GM18498 (cell line): ENCODE measurements around the gene S1PR4.

ENCODE experiments used
- ATAC-seq: cut with Tn5 transposase; IDR thresholded peaks from one replicate; pipeline ENCODE4 v1.9.1; 2021; ENCODE audit warnings: mild to moderate bottlenecking, moderate library complexity; ENCODE audit not compliant: unreplicated experiment

S1PR4 gene, protein sequence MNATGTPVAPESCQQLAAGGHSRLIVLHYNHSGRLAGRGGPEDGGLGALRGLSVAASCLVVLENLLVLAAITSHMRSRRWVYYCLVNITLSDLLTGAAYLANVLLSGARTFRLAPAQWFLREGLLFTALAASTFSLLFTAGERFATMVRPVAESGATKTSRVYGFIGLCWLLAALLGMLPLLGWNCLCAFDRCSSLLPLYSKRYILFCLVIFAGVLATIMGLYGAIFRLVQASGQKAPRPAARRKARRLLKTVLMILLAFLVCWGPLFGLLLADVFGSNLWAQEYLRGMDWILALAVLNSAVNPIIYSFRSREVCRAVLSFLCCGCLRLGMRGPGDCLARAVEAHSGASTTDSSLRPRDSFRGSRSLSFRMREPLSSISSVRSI

DNA sequence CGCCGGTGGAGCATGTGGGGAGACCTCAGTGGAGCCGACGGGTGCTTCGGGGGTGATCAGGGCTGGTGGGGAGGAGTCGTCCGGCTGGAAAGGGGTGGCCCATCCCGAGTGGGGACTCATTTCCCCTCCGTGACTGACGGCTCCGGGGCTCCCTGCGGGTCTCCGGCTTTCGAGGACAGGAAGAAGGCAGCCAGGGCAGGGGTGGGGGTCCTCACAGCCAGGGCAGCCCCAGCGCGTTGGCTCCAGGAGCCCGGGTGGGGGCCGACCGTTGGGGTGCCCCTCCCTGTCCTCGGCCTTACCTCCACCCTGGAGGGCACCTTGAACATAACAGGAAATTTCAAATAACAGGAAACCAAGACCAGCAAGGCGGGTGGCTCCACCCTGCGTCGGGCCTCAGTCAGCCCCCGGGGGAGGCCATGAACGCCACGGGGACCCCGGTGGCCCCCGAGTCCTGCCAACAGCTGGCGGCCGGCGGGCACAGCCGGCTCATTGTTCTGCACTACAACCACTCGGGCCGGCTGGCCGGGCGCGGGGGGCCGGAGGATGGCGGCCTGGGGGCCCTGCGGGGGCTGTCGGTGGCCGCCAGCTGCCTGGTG lies at the start of gene S1PR4:
Gene S1PR4 (plus strand): TSS at position 393 of the 596 bp plus-strand sequence. CDS start 24 bp downstream, at position 417.
- ATAC-seq, result peak; percentile 42

DNA sequence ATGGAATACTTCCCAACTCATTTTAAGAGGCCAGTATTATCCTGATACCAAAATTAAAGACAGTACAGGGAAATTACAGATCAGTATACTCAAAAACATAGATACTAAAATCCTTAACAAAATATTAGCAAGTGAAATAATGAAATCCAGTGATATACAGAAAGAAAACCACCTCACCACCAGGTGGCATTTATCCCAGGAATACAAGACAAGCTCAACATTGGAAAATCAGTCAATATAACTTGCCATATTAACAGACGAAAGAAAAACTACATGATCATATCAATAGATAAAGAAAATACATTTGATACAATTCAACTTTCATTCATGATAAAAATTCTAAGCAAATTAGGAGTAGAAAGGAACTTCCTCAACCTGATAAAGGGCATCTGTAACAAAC lies 49.5 kb upstream of the S1PR4 start:
- no peak for ATAC-seq

DNA sequence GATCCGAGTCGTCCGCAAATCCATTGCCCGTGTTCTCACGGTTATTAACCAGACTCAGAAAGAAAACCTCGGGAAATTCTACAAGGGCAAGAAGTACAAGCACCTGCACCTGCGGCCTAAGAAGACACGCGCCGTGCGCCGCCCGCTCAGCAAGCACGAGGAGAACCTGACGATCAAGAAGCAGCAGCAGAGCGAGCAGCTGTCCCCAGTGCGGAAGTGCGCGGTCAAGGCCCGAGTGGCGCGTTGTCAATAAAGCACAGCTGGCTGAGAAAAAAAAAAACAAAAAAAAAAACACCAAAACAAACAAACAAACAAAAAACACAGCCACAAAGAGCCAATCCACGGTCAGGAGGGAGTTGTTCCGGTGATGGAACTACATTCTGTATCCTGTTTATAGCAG lies 47.4 kb upstream of the S1PR4 start:
- no peak for ATAC-seq

DNA sequence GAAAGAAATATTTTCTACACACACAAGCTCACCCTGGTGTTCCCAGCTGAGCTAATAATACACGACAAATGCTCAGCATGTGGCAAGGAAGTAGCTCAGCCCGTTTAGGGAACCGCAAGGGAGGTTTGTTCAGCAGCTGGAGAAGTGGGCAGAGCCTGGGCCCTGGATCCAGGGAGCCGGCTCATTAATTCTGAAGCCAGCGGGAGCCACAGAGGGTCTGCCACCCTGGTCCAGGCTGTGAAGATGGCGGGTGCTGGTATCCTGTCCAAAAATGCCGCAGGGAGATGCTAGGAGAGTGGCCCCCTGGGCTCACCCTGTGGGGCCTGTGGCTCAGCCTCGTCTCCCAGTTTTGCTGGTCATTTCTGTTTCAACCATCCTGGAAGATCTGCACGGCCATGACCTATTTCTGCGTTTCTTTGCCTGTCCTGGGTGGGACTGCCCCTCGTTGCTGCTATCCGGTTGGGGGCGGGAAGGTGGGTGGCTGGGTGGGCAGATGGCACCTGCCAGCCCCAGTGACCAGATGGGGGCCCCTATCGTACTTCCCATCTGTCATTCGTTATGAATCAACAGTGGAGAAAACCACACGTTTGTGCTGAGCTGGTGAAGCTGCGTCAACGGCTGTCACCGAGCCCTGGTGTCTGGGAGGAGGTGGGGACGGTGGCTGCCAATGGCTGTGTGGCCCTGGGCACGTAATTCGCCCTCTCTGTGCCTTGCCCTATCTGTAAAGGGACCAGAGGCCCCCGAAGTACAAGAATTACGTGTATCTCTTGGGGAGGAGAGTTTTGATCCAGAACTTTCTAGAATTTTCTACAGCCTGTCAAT lies 45.4 kb upstream of the S1PR4 start:
- ATAC-seq, result peak; percentile 57

DNA sequence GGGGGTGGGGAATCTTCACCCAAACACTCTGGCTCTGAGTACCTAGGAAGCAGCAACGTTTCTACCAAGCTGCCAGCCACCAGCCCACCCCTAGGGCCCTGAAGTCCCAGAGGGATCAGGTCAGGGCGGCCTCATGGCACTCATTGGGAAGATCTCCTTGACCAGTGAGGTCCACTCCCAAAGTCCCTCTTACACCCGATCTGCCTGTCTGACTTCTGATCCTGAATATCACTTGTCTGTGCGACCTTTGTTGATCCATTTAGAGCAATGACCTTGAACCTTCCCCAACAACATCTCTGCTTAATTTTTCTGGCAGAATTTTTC lies 44.8 kb upstream of the S1PR4 start:
- ATAC-seq, result peak; percentile 15

DNA sequence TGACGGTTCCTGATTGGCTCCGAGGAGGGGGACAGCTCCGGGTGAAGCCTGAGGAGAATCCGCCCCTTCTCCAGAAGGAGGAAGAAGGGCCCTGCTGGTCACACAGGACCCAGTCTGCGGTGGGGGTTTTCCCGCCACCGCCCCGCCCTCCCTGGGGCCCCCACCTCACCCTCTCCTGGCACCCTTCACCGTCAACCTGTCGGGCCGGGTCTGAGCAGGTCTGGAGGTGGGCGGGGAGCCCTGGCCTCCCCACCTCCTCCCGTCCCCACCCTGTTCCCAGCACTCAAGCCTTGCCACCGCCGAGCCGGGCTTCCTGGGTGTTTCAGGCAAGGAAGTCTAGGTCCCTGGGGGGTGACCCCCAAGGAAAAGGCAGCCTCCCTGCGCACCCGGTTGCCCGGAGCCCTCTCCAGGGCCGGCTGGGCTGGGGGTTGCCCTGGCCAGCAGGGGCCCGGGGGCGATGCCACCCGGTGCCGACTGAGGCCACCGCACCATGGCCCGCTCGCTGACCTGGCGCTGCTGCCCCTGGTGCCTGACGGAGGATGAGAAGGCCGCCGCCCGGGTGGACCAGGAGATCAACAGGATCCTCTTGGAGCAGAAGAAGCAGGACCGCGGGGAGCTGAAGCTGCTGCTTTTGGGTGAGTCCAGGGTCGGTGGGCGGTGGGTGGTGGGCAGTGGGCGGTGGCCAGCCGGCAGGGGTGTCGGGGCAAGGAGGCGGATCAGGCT lies 42.4 kb upstream of the S1PR4 start, which contains the start of gene GNA15:
Gene GNA15 (plus strand): TSS at position 73 of the 723 bp plus-strand sequence. CDS start 418 bp downstream, at position 491.
- peak; percentile 36 for ATAC-seq

DNA sequence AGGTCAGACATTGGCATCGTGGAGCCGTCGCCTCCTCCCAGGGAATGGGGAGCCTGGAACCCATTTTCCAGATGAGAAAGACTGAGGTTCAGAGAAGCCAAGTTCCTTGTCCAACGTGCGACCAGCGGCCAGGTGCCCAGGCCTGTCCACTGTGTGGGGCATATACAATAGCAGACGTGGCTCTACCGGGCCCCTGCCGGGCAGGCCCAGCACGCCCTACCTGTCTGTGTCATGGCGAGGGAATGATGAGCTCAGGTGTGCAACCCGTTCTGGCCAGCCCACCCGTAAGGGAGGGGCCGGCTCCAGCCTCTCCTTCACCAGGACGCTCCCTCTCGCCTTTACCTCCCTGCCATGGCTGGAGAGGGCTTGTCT lies 41.9 kb upstream of the S1PR4 start:
- ATAC-seq, result no peak

DNA sequence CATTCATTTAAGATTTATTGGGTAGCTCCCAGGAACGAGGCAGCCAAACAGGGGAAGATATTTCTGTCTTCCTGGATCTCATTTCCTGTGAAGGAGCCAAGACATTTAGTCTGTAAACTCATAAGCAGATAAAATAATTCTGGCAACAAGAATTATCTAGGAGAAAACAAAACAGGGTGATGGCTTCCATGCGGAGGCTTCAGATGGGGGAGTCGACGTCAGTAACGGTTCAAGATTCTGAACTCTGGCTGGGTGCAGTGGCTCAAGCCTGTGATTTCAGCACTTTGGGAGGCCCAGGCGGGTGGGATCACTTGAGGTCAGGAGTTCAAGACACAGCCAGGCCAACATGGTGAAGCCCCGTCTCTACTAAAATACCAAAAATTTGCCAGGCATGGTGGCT lies 41.5 kb upstream of the S1PR4 start:
- no peak for ATAC-seq

DNA sequence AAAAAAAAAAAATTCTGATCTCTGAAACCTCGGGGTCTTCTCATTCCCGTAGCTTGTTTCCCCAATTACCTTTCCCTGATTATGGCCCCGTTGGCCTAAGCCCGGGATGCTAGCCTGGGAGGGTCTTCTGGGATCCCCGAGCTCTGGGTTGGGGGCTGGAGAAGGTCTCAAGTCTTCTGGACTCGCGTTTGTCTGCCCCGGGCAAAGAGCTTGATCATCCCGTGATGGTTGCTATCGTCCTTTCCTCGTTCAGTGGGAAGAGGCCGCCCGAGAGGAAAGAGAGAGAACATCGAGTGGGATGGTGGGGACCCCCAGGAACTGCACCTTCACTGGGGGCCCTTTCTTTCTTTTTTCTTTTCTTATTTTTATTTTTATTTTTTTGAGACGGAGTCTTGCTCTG lies 40.3 kb upstream of the S1PR4 start:
- no peak for ATAC-seq

DNA sequence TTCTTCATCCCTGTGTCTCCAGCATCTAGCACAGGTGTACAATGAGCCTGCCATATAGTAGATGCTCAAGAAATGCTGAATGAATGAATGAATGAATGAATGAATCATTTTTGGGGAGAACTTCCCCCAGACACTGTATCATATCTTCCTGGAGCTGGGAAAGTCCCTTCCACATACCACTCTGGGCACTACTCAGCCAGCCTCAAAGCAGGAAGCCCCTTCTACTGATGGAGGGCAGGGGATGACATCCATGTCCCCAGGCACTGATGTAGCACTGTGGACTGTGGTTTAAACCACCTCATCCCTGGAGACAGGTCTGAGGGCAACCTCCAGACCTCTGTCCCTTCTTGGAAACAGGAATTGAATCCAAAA lies 37.9 kb upstream of the S1PR4 start:
- no peak for ATAC-seq

DNA sequence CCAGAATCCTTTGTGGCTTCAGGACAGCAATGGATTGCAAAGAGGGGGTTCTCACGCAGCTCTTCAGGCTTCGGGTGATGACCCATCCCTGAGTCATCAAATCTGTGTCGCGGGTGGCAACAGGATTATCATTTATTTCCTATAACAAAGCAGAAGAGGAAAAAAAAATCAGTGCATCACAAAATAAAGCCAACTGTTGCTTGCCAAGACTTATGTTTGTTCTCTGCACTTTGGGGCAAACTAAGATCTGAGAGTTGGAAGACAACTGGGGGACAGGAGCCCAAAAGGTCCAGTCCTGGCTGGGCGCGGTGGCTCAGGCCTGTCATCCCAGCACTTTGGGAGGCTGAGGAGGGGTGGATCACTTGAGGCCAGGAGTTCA lies 36.3 kb upstream of the S1PR4 start:
- ATAC-seq, result no peak

DNA sequence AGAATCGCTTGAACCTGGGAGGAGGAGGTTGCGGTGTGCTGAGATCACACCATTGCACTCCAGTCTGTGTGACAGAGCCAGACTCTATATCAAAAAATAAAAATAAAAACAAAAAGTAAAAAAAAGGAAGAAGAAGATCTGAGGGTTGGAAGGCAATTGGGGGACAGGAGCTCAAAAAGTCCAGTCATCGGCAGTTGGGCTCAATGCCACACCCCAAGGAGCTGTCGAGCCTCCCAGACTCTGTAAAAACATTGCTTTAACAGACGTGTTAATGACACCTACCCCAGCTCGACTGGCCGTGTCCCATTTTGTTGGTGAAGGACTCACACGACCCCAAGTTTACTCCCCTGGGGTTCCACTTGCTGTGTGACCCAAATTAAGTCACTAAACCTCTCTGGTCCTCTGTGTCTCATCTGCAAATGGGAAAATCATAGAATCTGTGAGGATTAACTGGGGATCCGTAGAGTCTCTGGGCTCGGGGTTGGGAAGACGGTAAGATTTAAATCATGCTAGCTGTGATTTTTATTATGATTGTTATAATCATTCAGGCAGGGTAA lies 35.7 kb upstream of the S1PR4 start:
- no peak for ATAC-seq

DNA sequence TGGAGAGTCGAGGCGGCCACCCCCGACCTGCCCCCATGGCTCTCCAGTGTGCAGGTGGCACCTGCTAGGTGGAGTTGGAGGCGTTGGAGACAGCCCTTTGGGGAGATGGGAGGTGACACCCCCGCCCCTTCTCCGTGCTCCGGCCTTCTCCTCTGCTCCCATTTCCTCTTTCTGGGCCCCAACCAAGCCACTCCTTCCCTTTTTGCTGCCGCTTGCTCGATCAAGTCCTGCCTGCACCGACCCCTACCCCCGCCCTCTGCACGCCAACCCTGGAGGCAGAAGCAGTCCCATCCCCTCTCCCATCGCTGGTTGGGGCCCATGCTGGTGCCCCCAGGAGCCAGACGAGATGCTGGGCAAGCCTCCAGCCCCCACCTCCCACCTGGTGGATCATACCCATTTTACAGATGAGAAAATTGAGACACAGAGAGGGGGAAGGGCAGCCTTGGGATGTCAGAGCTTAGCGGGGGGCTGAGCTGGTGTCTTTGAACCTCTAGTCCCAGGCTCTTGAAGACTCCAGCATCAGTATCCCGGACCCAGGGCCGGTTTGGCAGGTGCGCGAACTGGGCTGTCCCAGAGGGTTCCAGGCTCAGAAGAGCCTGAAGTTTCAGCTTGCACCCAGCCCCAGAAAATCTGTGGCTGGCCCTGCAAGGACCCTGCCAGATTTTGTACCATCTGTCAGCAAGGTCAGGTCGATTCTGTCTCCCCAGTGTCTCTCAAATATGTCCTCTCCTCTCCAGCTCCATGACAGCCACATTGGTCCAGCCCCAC lies 32.5 kb upstream of the S1PR4 start:
- ATAC-seq, result no peak

DNA sequence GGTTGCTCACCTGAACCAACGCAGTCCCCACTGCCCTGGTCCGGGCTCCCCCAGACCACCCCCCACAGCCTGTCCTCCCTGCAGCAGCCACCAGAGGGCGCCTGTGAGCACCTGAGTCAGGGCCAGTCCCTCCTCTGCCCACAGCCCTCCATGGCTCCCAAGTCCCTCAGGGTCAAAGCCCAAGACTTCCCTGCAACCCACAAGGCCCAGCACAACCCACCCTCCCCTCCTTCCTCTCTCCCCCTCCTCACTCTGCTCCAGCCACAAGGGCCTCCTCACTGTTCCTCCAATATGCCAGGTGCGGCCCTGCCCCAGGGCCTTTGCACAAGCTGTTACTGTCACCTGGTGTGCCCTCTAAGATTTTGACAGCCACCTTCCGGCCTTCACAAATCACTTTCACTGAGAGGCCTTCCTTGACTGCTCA lies 31.9 kb upstream of the S1PR4 start:
- no peak for ATAC-seq

DNA sequence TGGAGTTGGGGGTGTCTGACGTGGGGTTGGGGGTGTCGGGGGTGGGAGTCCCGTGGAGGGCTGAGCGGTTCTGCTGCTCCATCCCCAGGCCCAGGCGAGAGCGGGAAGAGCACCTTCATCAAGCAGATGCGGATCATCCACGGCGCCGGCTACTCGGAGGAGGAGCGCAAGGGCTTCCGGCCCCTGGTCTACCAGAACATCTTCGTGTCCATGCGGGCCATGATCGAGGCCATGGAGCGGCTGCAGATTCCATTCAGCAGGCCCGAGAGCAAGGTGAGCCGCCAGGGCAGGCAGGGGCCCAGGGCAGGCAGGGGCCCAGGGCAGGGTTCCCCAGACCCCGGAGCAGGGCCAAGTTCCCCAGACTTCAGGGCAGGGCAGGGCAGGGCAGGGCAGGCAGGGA lies 30.1 kb upstream of the S1PR4 start:
- no peak for ATAC-seq

DNA sequence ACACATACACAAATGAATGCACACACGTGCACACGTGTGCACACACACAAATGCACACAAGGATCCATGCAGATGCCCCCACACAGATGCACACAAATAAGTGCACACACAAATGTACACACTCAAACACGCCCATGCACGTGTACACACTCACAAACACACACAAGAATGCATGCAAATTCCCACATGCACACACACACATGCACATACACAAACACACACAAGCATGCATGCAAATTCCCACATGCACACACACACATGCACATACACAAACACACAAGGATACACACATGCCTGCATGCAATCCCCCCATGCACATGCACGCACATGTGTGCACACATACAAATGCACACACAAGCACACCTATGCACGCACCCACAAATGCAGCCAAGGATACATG lies 29.5 kb upstream of the S1PR4 start:
- ATAC-seq, result no peak

DNA sequence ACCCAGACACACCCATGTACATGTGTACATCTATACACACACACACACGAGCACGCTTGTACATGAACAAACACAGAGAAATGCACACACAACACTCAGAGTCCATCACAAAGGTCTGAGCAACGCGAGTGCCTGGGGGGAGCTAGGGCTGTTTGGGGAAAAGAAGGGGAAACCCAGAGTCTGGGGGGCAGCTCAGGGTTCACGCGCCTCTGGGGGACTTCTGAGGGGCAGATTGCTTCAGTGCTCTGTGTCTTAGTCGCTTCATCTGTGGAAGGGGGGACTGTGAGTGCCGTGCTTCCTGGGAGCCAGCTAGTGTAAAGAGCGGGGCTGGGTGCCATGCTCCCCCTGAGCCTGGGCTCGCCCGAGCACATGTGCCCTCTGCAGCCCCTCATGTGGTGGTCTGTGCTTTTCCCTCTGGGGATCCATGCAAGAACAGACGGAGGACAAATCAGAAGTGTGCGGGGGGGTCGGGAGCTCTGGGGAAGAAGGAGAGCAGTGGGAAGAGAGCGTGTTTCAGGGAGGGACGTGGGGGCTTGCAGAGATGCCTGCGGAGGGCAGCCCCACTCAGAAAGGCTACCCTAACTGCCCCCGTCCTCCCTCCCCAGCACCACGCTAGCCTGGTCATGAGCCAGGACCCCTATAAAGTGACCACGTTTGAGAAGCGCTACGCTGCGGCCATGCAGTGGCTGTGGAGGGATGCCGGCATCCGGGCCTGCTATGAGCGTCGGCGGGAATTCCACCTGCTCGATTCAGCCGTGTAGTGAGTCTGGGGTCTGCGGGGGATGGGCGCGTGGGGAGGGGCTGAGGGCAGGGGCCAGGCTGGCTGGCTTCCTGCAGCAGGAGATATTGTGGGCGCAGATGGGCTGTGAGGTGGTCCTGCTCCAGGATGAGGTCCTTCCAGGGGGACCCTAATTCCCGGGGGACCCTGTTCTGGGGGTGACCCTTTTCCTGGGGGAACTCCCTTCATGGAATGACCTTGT lies 28.8 kb upstream of the S1PR4 start:
- ATAC-seq, result no peak

DNA sequence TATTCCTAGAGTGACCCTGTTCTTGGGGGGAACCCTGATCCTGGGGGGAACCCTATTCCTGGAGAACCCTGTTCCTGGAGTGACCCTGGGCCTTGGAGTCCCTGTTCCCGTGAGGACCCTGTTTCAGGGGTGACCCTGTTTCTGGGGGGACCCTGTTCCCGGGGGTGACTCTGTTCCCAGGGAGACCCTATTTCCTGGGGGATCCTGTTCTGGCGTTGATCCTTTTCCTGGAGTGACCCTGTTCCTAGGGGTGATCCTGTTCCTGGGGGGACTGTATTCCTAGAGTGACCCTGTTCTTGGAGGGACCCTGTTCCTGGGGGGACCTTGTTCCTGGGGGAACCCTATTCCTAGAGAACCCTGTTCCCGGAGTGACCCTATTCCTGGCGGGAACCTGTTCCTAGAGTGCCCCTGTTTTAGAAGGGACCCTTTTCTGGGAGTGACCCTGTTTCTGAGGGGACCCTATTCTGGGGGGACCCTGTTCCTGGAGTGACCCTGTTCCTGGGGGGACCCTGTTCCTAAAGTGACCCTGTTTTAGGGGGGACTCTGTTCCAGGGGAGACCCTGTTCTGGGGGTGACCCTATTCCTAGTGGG lies 27.7 kb upstream of the S1PR4 start:
- no peak for ATAC-seq
